NCI-H82 treated with DMSO at 0.1 percent for 48 hours (cell line): ENCODE measurements around the gene STX18.

Experiments
- DNase-seq: peaks from one replicate; lab custom pipeline; 2025; ENCODE audit not compliant: unreplicated experiment; lab: John Stamatoyannopoulos, UW

STX18 gene

DNA sequence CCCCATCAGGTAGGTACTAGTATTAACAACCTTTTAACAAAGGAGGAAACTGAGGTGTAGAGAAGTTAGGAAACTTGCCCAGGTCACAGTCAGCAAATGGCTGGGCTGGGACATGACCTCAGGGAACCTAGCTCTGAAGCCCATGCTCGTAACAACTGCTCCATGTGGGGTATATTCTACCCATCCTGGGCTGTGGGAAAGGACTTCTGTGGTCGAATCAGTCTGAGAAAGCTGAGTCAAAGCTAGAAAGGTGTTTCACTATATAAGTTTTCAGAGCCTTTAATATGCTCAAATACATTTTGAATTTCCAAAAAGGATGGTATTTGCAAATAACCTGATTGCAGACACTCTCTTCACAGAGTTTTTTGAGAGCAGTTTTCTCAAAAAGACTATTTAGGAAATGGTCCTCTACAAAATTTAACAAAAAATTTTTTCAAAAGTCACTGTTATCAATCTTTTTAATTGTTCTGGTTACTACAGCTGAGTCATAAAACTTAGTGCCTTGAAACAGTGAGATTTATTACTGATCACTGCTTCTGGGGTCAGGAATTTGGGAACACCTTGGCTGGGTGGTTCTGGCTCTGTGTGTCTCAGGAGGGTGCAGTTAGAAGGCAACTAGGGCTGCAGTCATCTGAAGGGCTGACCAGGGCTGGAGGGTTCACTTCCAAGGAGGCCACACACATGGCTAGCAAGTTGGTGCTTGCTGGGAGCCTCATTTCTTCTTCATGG is 101.4 kb downstream of the STX18 start:
- no peak for DNase-seq

- peak; percentile 20 for DNase-seq
Observed at GRCh38 chr4:4439782-4440181, 102.1 kb downstream of the STX18 start.

- DNase-seq = no peak
Observed at GRCh38 chr4:4438891-4439290, 103.0 kb downstream of the STX18 start.

DNA sequence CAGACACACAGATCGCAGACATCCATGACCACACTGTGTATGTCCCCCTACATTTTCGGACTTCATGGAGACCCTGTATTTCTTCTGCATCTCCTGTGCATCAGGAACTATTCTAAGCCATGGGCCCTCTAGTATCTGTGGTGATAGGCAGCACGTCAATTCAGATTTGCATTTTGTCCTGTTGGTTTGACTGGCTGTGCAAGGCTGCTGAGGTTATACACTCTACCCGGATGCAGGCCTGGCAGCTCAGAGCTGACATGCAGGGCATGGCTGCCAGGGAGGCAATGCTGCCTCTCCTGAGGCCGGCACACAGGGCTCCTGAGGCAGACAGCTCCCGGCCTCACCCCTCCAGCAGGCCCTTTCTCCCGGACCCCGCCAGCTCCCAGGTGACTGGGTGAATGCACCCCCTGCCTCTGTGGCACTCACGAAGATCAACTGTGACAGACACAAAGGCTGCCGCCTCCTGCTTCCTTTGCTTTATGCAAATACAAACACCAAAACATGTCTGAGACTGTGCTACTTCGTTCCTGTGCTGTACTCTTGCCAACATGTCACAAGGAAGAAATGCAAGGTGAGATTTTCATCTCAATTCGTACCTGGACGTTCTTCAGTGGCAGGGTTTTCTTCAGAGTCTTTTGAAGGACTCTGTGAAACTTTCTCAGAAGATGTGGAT is 103.9 kb downstream of the STX18 start:
- DNase-seq = no peak

DNA sequence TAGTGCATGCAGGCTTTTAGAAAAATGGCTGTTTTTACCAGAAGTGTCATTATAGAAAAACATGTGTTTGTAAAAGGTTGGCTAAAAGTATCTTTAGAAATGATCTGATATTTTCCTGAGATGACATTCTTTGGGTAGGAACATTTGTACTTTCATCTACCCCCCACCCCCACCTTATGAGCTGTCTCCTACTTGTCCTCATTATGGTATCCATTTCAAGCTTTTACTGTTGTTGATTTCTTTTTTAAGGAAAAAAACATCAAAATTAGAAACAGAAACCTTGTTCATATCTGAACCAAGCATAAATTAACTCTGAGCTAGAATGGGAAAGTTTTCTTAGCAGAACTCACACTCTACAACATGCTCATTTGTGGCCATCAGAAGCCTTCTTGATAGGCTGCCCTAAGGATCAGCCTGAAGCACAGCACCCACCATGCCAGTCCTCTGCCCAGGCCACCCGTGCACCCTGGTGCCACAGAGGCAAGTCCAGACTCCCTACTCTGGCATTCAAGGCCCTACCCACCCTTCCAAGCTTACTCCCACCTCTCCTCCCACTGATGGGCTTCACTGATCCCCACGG is 105.5 kb downstream of the STX18 start:
- DNase-seq = no peak

DNA sequence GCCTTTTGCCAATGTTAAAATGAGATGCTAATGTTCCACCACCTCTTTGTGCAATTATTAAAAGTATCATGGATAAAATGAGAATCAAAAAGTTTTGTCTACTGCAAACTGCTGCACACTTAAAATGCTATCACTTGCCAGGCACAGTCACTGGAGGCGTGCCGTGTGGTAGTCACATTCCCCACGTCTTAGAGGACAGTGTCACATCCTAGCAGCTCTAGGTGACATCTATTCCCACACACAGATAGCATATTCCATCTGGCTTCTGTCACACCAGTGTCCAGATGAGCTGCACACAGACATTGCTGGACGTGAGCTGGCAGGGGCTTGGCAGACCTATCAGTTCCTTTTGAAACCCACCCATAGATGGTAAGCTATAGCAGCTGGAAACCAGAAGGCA is 107.9 kb downstream of the STX18 start:
- DNase-seq = no peak

- DNase-seq = no peak
Observed at GRCh38 chr4:4432341-4433125, 109.3 kb downstream of the STX18 start.

- DNase-seq = peak; percentile 65
Observed at GRCh38 chr4:4430492-4431195, 111.2 kb downstream of the STX18 start.

DNA sequence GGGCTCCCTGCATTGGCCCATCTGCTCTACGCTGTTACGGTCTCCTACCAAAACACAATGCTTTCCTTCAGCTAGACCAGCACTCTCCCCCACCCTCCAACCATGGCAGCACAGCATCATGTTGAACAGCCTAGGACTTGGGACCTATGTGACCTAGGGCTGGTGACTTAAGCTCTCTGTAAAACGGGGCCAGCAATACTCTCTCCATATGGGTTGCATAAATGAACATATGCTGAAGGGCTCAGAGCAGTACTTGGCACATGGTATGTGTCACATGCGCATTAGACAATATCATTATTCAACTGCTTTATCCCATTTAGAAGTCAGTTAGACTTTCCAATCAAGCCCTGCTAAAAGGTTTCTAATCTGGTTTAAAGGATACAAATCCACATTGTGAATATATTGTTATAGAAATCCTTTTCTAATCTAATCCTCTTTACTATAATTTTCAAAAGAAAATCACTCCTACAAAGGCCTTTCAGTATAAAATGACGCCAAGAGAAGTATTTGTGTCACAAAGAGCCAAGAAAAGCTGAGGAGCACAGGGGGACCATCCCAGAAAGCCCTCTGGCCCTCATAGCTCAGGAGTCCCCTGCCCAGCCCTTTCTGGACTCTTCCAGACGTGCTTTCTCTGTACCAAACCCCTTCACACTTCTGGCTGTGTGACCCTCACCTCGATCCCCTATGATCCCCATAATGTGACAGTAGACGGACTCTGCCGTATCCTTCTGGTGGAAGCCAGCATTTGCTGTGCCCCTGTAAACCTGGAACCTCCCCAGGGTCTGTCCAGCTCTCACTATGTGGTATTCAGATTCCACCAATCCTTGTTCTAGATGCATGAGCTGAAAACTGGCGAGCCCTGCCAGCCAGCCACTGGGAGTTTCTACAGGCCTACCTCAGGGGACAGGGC is 112.6 kb downstream of the STX18 start:
- DNase-seq = peak; percentile 98

DNA sequence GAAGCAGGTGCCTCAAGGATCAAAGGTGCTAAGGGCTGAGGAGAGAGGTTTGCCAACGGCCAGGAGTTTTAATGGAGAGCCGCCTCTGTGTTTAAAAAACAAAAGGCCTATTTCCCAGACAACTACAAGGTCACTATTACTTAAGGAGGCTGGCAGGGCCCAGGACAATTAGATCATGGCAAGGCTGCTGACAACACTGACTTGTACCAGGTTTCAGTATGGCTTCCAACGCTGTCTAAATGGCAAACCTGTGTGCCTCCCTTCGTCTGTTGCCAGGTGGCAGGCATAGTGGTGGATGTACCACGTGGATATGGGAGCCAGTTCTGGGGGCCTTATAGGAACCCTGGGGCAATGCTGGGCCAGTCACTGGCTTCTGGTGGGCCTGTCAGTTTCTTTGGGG is 114.0 kb downstream of the STX18 start:
- no peak for DNase-seq

- DNase-seq = no peak
Observed at GRCh38 chr4:4427121-4427870, 114.6 kb downstream of the STX18 start.

GRCh38 chr4:4426511-4427120 is 115.2 kb downstream of the STX18 start:
- no peak for DNase-seq

- no peak for DNase-seq
Observed at GRCh38 chr4:4425696-4426095, 116.2 kb downstream of the STX18 start.

DNA sequence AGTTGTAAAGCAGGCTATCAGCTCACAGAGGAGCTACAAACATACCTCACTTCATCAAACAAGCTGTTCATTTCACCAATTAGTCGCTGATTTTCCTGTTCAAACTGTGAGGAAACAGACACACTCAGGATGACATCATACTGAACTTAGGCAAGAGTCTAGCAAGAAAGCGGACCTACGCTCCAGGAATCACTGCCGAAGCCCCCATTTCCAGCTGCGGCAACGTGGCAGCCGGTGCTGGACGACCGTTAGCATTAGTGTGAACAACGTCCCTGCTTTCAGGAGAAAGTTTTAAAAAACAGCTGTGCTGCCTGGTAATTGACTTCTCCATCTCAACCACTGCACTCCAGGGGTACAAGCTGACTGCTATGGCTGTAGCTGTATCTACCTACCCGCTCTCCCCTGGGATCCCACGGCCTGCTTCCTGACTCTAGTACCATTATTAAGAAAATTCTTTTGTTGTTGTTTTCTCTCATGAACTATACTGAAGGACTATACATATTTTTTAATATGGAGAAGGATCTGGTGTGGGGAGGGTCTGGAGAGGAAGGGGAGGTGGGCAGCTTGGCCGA is 116.6 kb downstream of the STX18 start:
- no peak for DNase-seq

- no peak for DNase-seq
Observed at GRCh38 chr4:4424499-4425115, 117.2 kb downstream of the STX18 start.

GRCh38 chr4:4423706-4424498 is 117.9 kb downstream of the STX18 start:
- DNase-seq = no peak

- no peak for DNase-seq
Observed at GRCh38 chr4:4422856-4423499, 118.9 kb downstream of the STX18 start.
